NCI-H748 (cell line): Measurements from ENCODE around the gene ZRANB1.
A peak's percentile ranks its signal among the peaks of the same experiment; 100 is the strongest.
"Not testable (repeated sequence)": the region's sequence is repeated elsewhere in the genome, so short reads cannot be mapped to it uniquely, and the experiment has no call there.

Source experiments
- DNase-seq: peaks from one replicate; lab custom pipeline; 2025; ENCODE audit not compliant: unreplicated experiment; lab: John Stamatoyannopoulos, UW

The ZRANB1 gene

DNA sequence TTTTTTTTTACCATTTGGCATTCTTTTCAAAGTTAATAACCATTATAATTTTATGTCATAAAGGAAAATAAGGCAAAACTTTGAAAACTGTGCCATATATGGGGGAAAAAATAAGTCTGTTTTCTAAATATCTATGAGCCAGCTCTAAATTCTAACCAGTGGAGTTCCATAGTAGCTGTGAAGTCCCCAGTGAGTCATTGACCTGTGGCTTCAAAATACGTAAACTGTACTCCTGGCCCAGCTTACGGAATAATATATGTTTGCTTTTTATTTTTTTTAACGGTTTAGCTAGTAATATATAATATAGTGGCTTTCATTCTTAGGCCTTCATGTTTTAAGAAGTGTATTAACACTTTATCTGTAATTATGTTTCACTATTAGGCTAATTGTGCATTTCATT is 20.5 kb downstream of the ZRANB1 start:
- no peak for DNase-seq

DNA sequence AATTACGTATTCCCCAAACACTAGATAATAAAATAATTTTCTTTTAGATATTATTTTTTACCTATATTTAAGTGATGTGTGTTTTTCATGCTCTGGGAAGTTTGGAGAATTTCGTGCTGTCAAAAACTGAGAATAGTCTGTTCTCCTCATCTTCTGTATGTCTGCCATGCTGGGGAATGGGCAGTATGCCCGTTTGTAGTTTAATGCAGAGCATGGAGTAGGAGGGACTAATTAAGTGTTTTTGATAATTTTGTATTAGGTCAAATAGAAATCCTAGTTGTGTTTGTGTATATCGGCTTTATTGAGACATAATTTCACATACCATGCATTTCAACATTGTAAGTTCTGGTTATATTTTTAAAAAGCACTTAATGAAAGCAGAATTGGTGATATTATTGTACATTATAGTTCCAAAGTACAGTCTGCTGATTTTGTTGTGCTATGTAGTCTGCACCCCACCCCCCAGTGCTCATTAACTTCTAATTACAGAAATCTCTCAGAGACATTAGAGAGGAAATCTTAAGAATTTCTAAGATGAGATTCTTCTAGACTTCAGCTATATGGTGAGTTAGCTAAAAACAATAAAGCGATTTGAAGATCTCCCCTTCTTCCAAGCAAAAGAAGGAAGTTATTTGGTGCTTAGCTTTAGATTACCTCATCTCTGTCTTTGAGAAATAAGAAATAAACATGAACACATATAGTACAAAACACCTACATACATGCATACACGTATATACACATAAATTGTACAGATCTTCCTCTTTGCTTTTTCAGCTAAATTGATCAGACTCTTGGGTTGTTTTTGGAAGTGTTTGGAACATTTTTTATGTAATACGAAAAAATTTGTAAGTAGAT is 22.2 kb downstream of the ZRANB1 start:
- DNase-seq: no peak

DNA sequence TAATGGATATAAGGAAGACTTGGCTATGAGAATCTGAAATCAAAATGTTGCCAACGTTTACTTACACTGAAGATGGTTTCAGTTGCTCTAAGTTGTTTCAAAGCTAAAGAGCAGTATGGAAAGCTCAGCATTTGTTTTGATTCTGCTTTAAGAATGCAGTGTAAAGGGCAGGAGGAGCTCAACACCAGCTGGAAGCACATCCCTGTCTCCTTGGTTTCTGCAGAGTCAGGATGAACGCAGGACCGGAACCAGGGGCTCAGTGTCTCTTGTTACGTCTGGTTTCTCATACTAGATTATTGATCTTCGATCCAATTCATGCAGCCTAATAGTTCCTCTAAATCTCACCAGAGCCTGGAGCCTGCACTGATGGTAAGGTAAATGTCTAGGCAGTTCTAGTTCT is 24.1 kb downstream of the ZRANB1 start:
- DNase-seq: no peak

DNA sequence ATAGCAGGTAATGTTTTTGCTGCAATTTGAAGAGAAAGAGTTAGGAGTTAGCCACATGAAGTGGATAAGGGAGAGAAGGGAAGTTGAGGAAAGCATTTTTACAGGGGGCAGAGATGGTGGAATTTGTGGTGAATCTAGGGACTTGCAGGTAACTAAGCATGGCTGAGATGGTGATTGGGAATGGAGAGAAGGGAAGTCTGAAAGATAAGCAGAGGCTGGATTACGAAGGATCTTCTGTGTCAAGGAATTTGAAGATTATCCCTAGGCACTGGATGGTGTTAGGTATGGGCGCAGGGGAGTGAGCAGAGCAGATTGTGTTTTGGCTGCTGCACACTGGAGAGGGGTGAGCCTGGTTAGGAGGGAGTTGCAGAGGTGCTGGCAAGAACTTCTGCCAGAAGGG is 25.3 kb downstream of the ZRANB1 start:
- no peak for DNase-seq

DNA sequence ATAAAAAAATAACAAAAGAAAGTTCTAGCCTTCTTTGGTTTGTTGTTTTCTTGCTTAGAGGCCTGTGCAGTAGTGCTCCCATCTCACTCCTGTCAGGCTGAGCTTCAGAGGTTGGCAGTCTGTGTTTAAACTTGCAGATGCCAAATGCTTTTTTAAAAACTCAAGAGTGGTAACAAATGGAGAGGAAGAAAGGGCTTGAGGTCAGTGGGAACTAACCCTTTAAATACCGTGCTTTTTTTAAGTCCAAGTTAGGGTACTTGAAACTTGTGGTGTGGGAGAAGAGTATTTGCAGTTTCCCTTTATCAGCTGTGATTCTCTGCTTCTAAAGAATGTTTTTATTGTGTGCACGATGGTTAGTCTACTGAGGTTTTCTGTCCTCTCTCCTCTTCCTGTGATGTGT is 29.4 kb downstream of the ZRANB1 start:
- no peak for DNase-seq

DNA sequence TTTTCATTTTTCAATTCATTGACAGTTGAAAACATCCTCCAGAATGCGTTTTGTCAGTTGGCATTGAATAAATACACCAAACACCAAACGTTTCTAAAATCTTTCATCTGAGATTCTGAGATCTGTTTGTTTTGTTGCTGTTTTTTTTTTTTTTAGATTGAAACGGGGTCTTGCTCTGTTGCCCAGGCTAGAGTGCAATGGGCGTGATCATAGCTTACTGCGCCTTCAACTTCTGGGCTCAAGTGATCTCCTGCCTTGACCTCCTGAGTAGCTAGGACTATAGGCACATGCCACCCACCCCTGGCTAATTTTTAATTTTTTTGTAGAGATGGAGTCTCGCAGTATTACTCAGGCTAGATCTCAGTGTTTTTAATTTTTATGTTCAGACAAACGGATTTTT is 30.7 kb downstream of the ZRANB1 start:
- DNase-seq: no peak

DNA sequence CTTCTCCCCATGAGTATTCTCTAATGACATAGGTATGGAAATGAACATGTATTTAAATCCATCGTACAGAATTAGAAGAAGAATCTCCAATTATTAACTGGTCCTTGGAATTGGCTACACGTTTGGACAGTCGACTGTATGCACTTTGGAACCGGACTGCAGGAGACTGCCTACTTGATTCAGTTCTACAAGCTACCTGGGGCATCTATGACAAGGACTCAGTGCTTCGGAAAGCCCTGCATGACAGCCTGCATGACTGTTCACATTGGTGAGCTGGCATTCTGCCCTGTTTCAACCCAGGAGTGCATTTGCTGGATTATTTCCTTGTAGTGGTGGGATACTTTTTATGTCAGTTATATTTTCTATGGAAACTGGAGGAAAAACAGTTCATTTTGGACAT is 32.2 kb downstream of the ZRANB1 start:
- DNase-seq: no peak

DNA sequence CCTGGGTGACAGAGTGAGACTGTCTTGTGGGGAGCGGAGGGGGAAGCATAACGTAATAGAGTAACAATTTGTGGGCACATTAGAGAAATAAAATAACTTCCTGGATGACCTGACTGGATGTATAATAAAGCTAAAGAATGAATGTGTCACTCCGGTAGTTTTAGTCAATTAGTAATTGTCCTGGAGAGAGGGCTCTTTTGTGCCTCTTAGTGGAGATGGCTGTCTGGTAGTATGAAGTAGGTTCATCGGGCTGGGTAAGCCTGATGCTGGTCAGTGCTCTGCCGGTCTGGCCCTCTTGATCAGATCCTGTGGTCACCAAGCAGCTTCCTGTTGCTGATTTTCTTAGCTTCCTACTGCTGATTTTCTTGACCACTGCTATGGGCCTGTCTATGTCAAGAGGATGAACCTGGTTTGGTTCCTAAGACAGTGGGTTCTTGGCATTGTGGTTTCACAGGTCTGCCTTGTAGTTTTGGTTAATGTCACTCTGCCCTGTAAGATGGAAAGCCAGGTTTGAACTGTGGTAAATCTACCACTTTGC is 34.1 kb downstream of the ZRANB1 start:
- no peak for DNase-seq

DNA sequence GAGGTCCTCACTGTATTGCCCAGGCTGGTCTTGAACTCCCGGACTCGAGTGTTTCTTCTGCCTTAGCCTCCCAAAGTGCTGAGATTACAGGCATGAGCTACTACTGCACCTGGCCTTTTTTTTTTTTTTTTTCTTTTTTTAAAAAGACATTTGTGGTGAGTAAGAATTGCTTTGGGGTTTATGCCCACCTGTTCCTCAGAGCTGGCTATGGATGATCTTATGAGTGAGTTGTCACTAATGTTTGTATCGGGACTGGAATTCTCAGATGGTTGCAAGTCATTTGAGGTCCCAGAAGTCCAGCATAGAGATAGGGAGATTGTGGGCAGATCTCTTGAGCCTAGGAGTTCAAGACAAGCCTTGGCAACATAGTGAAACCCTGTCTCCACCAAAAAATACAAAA is 35.2 kb downstream of the ZRANB1 start:
- DNase-seq: no peak

DNA sequence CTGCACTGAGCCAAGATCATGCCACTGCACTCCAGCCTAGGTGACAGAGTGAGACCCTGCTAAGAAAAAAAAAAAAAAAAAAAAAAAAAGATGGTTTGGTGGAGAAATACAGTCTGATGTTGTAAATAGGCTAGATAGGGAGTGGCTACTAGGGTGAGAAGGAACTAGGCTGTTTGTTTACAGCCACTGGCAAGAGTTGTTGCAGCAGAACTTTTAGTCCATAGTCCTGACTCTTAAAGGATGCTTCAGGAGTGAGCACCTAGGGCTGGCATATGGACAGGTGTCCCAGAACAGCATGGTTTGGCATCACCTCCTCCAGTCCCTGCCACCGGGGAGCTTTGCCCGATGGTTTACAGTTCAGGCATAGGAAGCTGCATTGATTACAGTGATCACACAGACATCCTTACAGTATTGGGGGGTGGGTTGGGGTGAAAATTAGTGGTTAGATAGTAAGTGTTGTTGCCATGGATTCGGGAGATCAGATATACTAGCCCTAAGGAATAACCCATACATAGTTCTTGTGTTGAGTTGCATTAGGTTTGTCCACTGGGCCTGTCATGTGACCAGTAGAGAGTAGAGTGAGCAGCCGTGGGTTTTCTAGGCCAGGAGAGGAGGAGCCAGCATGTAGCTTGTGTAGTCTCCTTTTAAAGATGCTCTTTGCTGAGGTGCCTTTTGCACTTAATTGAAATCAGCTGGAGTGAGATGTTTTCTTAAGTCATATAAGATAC is 35.9 kb downstream of the ZRANB1 start:
- no peak for DNase-seq

DNA sequence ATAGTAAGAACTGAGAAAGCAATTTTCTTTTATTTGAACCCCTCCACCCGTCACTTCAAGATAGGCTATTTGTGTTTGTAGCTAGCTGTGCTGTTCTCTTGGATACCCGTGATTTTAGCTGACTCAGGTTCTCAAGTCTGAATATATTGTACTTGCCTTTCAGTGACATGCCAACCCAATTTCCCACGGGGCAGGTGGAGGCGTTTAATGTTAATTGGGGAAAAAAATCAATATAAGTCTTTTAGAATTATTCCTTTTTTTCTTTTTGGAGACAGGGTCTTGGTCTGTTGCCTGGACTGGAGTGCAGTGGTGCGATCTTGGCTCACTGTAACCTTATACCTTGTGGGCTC is 36.4 kb downstream of the ZRANB1 start:
- no peak for DNase-seq

DNA sequence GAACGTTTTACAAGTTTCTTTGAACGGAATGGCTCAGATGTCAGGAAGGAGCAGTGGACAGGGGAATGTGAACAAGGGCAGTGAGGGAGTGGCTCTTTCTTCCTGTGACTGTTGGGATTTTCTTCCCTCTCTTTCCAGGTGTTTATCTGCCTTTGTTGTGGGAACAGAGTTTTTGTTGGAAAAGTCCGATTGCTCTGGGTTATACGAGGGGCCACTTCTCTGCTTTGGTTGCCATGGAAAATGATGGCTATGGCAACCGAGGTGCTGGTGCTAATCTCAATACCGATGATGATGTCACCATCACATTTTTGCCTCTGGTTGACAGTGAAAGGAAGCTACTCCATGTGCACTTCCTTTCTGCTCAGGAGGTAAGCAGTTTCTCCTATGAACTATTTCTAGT is 41.4 kb downstream of the ZRANB1 start:
- DNase-seq: no peak

DNA sequence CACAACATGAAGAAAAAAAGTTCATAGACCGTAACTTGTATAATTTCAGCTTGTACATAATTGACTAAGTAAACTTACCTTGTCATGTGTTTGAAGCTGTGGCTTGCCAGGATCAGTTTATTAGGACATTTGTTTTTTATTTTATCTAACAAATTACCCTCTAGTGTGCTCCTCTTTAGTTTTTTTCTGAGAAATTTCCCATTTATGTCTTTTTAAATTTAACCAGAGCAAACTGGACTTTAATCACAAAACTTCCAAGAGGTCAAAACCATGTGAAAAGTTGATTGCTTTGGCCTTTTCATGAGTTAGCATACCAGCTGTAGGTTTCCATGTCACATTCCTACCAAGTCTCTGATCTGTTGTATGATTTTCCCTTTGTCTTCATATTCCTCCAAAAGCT is 42.5 kb downstream of the ZRANB1 start:
- no peak for DNase-seq

DNA sequence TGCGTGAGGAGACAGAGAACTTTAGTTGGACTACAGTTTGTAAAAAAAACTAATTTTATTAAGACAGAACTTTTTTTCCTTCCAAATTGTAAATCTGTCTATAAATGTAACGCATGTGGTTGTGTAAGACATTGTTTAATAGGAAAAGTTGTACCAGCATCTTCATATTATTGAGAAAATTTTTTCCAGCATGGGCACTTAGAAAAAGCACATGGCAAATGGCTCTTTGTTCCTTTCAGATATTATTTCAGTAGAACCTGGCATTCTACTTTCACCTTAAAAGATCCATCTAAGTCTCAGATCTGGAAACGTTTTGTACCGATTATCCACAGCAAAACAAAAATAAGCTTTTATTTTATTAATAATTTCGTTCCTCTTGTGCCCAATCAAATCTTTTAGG is 43.2 kb downstream of the ZRANB1 start:
- DNase-seq: no peak

DNA sequence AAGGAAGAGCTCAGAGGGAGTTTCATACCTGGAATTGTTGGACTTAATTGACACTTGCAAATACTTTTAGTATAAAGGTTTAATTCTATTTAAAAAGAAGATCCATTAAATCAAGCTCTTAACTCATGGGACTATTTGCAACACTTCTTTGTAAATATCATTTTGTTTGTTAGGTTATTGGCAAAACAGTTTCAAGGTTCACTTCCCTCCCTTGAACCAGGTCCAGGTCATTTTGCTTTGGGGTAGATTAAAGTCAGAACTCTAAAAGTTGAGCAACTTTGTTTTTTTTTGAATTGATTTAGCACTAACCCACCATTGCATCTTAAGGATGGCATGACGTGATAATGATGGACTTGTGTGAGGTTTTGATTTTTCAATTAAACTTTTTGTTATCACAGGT is 45.9 kb downstream of the ZRANB1 start:
- no peak for DNase-seq

DNA sequence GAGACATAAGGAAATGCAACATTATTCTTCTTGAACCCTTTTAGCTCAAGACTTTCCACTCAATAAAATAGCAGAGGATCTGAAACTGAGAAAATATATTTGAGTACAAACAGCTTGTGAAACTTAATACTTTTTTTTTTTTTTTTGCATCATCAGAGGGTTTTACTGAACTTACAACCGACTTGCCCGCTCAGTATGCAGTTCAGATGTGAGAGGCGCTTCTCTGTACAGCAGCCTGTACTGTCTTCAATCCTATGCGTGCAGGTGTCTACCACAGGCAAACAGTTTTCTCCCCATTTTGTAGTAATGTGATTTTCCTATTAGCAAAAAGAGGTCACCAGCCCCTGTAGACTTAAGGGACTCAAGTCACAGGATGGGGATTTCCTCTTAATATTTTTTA is 46.8 kb downstream of the ZRANB1 start:
- DNase-seq: not testable (repeated sequence)

DNA sequence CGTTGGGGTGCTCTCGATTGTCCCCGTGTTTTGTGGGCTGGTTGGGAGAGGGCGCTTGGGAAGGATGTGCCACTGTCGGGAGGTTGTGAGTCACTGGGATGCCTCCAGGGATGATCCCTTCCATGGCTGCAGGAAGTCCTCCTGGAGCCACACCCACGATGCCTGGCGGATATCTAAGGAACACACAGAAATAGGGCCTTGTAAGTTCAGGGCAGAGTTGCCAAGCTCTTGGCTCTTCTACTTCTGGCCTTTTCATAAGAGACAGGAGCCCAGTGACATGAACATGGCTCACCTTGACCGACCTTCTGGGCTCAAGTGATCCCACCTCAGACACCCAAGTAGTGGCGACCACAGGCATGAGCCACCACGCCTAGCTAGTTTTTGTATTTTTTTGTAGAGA is 47.6 kb downstream of the ZRANB1 start:
- DNase-seq: no peak

DNA sequence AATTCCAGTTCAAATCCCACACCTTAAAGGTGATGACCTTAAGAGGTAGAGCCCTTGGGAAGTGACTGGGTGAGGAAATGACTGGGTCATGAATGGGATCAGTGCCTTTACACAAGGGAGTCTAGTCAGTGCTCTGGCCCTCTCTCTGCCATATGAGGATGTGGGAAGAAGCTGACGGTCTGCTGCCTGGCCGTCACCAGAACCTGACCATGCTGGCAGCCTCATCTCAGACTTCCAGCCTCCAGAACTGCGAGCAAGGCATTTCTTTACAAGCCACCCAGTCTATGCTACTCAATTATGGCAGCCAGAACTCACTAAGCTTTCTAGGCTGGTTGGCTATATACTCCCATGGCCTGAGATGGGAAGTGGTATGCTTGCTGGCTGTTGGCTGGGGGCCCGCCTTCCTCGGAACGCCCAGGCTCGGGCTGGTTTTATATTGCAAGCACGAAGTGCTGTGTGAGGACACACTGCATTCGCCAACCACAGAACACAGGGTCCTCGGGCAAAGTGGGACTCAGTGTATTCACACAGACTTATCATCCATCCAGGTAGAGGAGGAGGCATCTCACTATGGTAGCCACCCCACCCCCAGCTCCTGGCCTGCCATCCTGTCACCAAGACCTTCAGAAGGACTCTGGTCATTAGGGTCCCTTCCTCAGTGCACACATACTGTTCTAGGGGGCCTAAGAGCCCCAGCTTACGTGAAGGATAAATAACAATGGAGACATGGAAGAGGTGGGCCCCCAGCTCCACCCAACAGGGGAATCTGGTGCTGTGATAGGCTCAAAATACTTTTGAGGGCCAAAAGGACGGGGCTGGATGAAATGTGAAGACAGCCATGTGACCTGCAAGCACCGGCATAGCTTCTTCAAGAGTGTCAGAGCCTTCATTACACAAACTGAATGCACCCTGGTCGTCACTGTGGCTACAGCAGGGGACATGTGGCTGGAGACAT is 49.0 kb downstream of the ZRANB1 start:
- DNase-seq: no peak

DNA sequence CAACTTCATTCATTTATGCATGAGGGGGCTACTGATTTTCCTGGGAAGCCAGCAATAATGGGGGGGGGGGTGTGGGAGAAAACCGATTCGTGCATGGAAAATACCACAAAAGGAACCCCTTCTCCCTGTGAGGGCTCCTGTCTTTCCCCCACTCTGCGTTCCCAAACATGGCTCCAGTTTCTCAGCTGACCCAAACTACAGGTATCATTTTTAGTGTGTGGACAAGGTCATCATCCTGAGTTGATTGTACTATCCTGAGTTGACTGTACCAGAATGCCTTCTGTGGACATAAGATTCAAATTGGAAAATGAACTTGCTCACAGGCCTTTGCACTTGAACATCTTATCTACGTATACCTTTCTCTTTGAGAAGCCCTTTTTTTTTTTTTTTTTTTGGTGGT is 49.9 kb downstream of the ZRANB1 start:
- no peak for DNase-seq

DNA sequence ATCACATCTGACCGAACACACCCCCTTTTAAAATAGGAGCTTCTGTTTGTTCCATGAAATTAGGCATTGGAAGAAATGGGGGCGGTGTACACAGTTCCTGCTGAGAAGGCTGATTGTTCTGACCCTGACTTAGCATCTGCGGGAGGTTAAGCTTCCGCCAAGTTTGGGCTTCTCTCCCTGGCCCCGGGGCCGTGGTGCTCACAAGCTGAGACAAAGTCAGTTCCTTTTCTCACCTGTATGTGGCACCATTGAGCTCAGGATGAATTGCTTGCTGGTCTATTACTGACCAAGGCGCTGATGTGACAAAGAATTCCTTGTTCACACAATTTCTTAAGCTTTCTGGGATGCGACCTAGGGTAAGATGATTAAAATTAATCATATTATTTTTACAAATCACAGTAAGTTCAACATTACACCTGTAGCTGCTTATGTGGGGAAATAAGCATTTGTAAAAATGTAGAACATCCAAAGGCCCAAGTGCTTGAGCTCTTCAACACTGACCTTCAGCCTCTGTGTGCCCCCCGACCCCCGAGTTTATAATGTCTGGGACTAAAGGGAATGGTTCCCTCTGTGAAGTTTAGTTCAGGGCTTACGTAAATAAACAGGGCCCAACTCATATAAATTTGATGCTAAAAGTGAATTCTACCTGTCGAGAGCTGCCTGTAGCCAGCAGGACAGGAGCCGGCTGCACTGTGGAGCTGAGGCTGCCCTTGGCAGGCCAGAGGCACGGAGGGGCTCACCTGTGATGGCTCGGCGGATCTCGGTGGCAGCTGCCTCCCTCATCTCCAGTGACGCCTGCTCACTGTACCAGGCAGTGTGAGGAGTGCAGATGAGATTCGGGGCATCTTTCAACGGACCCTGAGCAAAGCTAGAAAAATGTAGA is 50.8 kb downstream of the ZRANB1 start:
- DNase-seq: peak; percentile 53
